ENCODE results near the gene HTD2. TPM values are rescaled to one million over a fixed set of nuclear protein-coding genes. Genes with fewer than 3 reads are reported as not detected.
"Not testable (repeated sequence)": the region's sequence is repeated elsewhere in the genome, so short reads cannot be mapped to it uniquely, and the experiment has no call there.

The HTD2 gene
- total RNA-seq, 1 donor from 2014 or later, result 0.53 TPM

- no peak overlapping the region for H3K27ac ChIP-seq
- H3K27me3 ChIP-seq, result no peaks in the 10 kb centered on the region
- no peaks in the 10 kb centered on the region for H3K4me1 ChIP-seq
- DNase-seq (ENCODE audit: low spot score in 2 of 2), result no peak
- no peak overlapping the region for H3K4me3 ChIP-seq
- intact Hi-C loops (cut with DNase I), result no loop called here
- no peak for TF ChIP-seq CTCF (IDR thresholded peaks at IDR 0.05)
- H3K9me3 ChIP-seq, result no peaks in the 10 kb centered on the region
- peaks cover 4 to 26% of the 10 kb centered on the region in 2 donors for H3K36me3 ChIP-seq
Observed at GRCh38 chr3:58288011-58288728, 18.1 kb upstream of the HTD2 start.

GRCh38 chr3:58288964-58289613 is 17.2 kb upstream of the HTD2 start:
- H3K4me1 ChIP-seq; H3K4me3 ChIP-seq; H3K27me3 ChIP-seq; DNase-seq (ENCODE audit: low spot score in 2 of 2); intact Hi-C loops (cut with DNase I); H3K9me3 ChIP-seq; H3K27ac ChIP-seq: not testable (repeated sequence)
- peaks cover 4 to 26% of the 10 kb centered on the region in 2 donors for H3K36me3 ChIP-seq

GRCh38 chr3:58290446-58290845 is 15.9 kb upstream of the HTD2 start:
- H3K36me3 ChIP-seq, result peaks cover 0 to 23% of the 10 kb centered on the region in 2 donors
- H3K4me3 ChIP-seq; H3K4me1 ChIP-seq; H3K27ac ChIP-seq; DNase-seq (ENCODE audit: low spot score in 2 of 2); H3K9me3 ChIP-seq; intact Hi-C loops (cut with DNase I); H3K27me3 ChIP-seq: not testable (repeated sequence)

- TF ChIP-seq CTCF (IDR thresholded peaks at IDR 0.05), result no peak
- H3K27me3 ChIP-seq, result no peaks in the 10 kb centered on the region
- DNase-seq (ENCODE audit: low spot score in 2 of 2), result no peak
- no peak overlapping the region for H3K27ac ChIP-seq
- H3K4me1 ChIP-seq, result no peaks in the 10 kb centered on the region
- peaks cover 0 to 15% of the 10 kb centered on the region in 2 donors for H3K36me3 ChIP-seq
- intact Hi-C loops (cut with DNase I), result no loop called here
- no peak overlapping the region for H3K4me3 ChIP-seq
- no peaks in the 10 kb centered on the region for H3K9me3 ChIP-seq
Observed at GRCh38 chr3:58291671-58292338, 14.5 kb upstream of the HTD2 start.

GRCh38 chr3:58292866-58293265 is 13.5 kb upstream of the HTD2 start:
- Histone ChIP-seq H3K9me3 (no peaks in the 10 kb centered on the region), H3K27ac (no peak overlapping the region), H3K4me3 (no peak overlapping the region), H3K4me1 (no peaks in the 10 kb centered on the region), H3K27me3 (no peaks in the 10 kb centered on the region), H3K36me3 (peaks cover 0 to 4% of the 10 kb centered on the region in 2 donors)
- no peak for TF ChIP-seq CTCF (IDR thresholded peaks at IDR 0.05)
- intact Hi-C loops (cut with DNase I), result no loop called here
- no peak for DNase-seq (ENCODE audit: low spot score in 2 of 2)

- Histone ChIP-seq H3K27me3 (no peaks in the 10 kb centered on the region), H3K27ac (no peak overlapping the region), H3K9me3 (no peaks in the 10 kb centered on the region), H3K36me3 (no peaks in the 10 kb centered on the region), H3K4me3 (no peak overlapping the region), H3K4me1 (no peaks in the 10 kb centered on the region)
- DNase-seq (ENCODE audit: low spot score in 2 of 2), result no peak
- no peak for TF ChIP-seq CTCF (IDR thresholded peaks at IDR 0.05)
- intact Hi-C loops (cut with DNase I), result no loop called here
Observed at GRCh38 chr3:58293516-58293915, 12.8 kb upstream of the HTD2 start.

All from ascending aorta (tissue), 2 donors.